Measurements from ENCODE around the gene U2AF2.

DNA sequence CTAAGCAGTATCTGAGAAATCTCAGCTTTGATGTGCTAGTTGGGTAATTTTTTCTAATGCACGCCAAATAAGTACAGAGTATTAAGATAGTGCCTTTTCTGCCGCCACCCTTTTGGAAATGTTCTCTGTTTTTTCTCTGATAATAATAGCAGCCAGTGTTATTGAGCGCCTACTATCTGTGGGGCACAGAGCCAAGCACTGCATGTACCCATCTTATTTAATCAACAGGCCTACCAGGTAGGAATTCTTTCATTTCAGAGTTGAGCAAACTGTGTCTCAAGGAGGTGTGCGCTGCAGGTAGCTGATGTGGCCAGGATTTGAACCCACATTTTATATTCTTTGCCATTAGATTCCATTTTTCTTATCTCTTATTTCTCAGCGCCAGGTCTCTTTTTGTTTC is 21.5 kb downstream of the U2AF2 start:
- TF ChIP-seq, protein P1, sequence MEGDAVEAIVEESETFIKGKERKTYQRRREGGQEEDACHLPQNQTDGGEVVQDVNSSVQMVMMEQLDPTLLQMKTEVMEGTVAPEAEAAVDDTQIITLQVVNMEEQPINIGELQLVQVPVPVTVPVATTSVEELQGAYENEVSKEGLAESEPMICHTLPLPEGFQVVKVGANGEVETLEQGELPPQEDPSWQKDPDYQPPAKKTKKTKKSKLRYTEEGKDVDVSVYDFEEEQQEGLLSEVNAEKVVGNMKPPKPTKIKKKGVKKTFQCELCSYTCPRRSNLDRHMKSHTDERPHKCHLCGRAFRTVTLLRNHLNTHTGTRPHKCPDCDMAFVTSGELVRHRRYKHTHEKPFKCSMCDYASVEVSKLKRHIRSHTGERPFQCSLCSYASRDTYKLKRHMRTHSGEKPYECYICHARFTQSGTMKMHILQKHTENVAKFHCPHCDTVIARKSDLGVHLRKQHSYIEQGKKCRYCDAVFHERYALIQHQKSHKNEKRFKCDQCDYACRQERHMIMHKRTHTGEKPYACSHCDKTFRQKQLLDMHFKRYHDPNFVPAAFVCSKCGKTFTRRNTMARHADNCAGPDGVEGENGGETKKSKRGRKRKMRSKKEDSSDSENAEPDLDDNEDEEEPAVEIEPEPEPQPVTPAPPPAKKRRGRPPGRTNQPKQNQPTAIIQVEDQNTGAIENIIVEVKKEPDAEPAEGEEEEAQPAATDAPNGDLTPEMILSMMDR (IDR thresholded peaks at IDR 0.05; ENCODE audit: low read length), result no peak
- TF ChIP-seq EZH2 (optimal IDR thresholded peaks at IDR 0.05; ENCODE audit: low read depth, low read length), result no peak

Measured in MM.1S (cell line).